AG09319 (cell line): ENCODE measurements around the gene MMP17.

Experiments
- DNase-seq: peaks from one replicate; pipeline ENCODE4 v3.0.0-alpha.2; 2010; ENCODE audit warnings: low read depth; ENCODE audit errors: extremely low read depth
- TF ChIP-seq, protein P1 (sequence below): IDR thresholded peaks from 2 replicates; pipeline ENCODE4 v1.5.1; 2011; ENCODE audit warnings: low read depth, mild to moderate bottlenecking, inconsistent platforms, low read length, moderate library complexity

Gene MMP17

DNA sequence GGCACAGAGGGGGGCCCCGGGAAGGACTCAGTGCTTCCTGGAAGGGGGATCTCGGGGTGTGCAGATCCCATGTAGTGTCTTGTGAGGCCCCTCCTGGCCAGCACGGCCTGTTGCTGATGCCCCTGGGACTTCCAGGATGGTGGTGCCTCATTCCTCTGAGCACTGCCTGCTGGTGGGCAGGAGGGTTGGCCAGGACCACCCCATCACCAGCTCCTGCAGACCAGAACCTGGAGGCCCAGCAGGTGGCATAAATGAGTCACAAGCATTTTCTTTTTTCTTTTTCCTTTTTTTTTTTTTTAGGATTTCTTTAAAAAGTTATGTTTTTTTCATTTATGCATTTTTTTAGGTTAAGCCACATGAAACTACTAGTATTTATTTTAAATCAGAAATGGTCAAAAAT, 8.0 kb downstream of the MMP17 start:
- no peak for DNase-seq
- TF ChIP-seq, protein P1, sequence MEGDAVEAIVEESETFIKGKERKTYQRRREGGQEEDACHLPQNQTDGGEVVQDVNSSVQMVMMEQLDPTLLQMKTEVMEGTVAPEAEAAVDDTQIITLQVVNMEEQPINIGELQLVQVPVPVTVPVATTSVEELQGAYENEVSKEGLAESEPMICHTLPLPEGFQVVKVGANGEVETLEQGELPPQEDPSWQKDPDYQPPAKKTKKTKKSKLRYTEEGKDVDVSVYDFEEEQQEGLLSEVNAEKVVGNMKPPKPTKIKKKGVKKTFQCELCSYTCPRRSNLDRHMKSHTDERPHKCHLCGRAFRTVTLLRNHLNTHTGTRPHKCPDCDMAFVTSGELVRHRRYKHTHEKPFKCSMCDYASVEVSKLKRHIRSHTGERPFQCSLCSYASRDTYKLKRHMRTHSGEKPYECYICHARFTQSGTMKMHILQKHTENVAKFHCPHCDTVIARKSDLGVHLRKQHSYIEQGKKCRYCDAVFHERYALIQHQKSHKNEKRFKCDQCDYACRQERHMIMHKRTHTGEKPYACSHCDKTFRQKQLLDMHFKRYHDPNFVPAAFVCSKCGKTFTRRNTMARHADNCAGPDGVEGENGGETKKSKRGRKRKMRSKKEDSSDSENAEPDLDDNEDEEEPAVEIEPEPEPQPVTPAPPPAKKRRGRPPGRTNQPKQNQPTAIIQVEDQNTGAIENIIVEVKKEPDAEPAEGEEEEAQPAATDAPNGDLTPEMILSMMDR = peak; percentile 39

DNA sequence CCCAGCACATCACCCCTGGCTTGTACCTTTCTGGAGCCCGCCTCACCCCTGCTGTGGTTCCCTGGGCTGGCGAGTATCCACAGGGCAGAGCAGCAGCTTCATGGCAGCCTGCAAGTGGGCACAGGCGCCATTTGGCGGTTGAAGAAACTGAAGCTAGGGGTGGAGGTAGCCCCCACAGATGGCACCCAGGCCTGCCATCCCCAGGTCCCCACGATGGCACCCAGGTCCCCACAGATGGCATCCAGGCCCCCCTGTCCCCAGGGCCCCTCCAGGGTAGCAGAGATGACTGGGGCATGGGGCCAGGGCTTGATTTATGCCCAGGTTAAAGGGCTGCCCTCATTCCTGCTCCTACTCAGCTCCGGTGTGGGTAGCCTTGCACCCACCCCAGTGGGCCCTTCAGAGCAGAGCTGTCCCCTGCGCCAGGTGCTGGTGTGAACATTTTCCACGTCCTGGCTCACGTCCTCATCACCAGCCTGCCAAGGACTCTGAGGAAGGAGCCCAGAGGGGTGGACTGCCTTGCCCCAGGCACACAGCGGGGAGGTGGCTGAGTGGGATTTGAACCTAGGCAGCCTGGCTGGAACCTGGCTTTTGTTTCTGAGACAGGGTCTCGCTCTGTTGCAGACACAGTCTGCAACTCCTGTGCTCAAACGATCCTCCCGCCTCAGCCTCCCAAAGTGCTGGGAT, 8.7 kb downstream of the MMP17 start:
- TF ChIP-seq, protein P1 = no peak
- DNase-seq = no peak

DNA sequence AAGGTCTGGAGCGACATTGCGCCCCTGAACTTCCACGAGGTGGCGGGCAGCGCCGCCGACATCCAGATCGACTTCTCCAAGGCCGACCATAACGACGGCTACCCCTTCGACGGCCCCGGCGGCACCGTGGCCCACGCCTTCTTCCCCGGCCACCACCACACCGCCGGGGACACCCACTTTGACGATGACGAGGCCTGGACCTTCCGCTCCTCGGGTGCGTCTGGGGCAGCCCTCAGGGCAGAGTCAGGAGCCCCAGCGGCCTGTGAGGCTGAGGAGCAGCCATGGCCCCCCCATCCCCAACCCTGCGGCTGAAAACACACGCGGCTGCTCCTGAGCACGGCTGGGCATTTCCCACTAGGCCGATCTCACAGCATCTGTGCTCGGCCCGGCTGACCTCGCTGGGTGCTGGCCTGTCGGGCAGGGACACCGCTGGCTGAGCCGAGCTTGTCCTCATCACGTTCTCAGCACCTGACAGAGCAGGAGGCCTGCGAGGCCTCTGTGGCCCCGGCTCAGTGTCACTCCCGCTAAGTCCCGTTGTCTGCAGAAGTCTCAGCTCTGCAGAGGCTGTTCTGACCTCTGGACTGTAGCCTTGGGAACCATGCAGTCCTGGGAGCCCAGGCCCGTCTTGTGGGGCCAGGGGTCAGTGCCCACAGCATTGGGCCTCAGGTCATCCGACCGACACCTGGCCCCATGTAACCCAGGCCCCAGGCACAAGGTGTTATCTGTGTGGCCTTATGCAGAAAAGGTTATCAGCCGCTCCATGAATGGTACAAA, 12.6 kb downstream of the MMP17 start:
- TF ChIP-seq, protein P1 = no peak
- DNase-seq = no peak

GRCh38 chr12:131841547-131841946, 13.4 kb downstream of the MMP17 start:
- TF ChIP-seq, protein P1 = no peak
- DNase-seq = no peak

GRCh38 chr12:131842169-131842568, 14.0 kb downstream of the MMP17 start:
- TF ChIP-seq, protein P1 = no peak
- DNase-seq = no peak

DNA sequence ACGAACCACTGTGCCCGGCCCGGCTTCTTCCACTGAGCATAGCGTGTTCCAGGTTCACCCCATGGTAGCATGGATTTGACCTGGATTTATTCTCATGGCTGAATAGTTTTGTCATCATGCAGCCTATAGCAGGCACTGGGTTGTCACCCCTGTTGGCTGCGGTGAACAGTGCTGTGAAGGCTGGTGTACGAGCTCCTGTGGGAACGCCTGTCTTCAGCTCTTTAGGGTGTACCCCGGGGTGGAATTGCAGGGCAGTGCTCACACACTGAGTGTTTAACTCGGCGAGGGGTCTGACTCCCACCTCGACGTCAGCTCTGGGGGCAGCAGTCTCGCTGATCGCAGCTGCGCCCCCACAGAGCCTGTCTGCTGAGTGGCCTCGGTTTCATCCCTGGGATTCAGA, 15.3 kb downstream of the MMP17 start:
- TF ChIP-seq, protein P1 = no peak
- DNase-seq = no peak

DNA sequence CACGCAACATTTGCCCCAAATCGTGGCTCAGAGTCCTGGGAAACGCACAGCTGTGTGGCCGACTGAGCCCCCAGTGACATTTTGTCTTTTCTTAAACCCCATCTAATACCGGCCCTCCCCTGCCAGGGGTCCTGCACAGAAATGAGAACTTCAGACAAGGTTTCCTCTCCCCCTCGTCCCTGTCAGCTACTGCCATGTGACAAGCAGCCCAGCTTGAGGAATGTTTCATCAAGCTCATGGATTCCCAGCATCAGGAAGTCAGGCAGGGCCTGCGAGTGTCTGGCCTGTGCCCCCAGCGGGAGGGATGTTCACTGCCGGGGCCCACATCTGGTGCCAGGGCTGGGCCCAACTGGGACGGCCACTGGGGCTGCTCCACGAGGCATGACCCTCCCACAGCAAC, 15.9 kb downstream of the MMP17 start:
- TF ChIP-seq, protein P1 = no peak
- DNase-seq = no peak
